Measurements from ENCODE around the gene ZCWPW2.

DNA sequence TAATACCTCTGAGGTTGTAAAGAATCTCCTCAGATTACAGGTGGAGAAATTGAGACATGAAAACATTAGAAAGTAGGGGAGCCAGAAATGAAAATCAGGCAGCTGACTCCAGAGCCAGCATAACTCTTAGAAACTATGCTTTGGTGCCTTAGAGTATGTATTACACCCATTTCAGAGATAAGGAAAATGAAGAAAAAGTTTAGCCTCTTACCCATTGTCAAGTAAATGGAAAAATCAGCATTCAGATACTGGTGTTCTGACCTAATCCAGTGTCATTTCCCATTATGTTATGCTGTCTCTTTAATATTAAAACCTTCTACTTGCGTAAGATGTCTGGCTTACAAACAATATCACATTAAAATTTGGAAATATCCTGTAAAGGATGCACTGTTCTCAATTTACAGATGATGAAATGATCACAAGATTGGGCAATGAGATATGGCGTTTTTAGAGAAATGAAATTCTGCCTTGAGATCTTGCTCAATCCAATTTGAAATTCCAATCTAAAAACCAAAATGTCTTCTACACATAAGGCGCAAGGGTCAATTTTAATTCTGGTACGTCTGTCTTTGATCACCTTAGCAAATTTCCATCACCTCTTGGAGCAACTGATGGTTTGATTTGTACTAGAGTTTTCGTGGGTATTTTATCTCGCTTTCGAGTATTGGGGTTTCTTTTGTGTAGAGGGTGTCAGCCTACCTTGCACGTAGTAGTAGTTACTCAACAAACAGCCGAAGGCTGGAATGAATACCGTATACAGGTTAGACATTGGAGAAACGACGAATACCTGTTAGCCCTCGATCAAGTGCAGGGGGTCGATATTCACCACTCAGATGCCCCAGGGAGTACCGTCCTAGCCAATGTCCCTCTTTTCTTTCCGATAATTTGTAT is 902 bp upstream of the ZCWPW2 start:
- TF ChIP-seq, protein P1, sequence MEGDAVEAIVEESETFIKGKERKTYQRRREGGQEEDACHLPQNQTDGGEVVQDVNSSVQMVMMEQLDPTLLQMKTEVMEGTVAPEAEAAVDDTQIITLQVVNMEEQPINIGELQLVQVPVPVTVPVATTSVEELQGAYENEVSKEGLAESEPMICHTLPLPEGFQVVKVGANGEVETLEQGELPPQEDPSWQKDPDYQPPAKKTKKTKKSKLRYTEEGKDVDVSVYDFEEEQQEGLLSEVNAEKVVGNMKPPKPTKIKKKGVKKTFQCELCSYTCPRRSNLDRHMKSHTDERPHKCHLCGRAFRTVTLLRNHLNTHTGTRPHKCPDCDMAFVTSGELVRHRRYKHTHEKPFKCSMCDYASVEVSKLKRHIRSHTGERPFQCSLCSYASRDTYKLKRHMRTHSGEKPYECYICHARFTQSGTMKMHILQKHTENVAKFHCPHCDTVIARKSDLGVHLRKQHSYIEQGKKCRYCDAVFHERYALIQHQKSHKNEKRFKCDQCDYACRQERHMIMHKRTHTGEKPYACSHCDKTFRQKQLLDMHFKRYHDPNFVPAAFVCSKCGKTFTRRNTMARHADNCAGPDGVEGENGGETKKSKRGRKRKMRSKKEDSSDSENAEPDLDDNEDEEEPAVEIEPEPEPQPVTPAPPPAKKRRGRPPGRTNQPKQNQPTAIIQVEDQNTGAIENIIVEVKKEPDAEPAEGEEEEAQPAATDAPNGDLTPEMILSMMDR (IDR thresholded peaks at IDR 0.05; ENCODE audit: low read depth, low read length, poor library complexity, severe bottlenecking), result no peak
- no peak for TF ChIP-seq EZH2phosphoT487 (IDR thresholded peaks at IDR 0.05; ENCODE audit: borderline replicate concordance, low read length)
